Activated T-cell treated with anti-CD3 and anti-CD28 coated beads, Interleukin-2, amount 50 U/mL, for 1 hour (primary cell): ENCODE results near the gene GAK.
A peak's percentile ranks its signal among the peaks of the same experiment; 100 is the strongest.

Source experiments
- DNase-seq: peaks from one replicate; pipeline ENCODE4 v3.0.0-alpha.2; 2020

The GAK gene

DNA sequence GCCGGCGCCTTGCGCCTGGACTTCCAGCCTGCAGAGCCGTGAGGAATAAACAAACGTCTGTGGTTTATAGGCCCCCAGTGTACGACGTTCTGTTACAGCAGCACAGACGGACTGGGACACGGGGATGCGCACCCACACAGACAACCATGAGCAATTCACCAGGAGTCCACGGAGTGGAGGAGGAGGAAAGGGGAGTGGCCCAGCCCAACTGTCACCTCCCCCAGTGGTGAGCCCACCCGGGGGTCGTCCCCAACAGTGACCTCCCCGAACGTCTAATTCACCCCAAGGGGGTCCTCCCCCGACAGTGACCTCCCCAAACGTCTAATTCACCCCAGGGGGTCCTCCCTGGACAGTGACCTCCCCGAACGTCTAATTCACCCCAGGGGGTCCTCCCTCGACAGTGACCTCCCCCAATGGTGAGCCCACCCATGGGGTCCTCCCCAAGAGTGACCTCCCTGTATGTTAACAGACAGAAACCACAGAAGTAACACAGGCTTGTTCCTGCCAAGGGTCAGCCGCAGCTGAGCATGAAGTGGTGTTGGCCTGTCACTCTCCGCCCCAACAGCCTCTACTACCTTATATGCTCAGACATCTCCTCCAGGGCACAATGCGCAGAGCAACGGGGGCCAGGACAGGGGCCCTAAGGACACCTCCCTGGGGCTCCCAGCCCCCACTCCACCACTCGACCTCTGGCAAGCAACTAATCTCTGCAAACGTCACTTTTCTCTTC is 6.2 kb downstream of the GAK start:
- peak; percentile 13 for DNase-seq

DNA sequence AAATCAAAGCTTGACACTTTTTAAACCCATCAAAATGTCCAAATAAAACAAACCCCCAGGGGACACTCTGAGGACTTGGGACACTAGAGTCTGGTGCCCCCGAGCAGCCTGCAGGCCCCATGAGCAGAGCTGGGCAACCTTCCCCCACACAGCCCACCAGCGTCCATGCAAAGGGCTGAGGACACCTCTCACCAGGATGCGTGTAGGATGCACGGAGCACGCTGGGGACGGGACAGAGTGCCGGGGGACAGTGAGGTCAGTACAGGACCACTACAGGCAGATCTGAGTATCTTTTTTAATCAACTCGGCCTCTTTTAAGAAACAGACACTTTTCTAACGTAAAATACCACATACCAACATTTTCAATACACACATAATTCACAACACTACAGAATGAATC is 6.9 kb downstream of the GAK start:
- no peak for DNase-seq

DNA sequence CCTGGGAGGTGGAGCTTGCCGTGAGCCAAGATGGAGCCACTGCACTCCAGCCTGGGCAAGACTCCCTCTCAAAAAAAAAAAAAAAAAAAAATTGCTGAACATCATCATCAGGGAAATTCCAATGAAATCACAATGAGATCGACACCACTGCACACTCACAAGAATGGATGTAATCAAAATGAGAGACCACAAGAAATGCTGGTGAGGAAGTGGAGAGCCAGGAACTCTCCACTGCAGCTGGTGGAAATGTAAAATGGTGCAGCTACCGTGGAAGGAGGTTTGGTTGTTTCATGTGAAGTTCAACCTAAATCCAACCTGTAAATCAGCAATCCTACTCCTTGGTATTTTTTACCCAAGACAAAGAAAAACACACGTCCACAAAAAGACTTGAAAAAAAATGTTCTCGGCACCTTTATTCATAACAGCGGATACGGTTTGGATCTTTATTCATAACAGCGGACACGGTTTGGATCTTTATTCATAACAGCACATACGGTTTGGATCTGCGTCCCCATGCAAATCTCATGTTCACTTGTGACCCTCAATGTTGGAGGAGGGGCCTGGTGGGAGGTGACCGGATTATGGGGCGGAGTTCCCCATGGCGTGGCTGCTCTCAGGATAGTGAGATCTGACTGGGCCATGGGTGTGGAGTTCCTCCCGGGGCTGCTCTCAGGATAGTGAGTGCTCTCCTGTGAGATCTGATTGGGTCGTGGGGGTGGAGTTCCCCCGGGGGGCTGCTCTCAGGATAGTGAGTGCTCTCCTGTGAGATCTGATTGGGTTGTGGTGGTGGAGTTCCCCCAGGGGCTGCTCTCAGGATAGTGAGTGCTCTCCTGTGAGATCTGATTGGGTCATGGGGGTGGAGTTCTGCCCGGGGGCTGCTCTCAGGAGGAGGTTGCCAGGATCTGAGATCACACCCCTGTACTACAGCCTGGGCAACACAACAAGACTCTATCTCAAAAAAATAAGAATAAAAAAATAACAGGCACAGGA is 7.7 kb downstream of the GAK start:
- no peak for DNase-seq

DNA sequence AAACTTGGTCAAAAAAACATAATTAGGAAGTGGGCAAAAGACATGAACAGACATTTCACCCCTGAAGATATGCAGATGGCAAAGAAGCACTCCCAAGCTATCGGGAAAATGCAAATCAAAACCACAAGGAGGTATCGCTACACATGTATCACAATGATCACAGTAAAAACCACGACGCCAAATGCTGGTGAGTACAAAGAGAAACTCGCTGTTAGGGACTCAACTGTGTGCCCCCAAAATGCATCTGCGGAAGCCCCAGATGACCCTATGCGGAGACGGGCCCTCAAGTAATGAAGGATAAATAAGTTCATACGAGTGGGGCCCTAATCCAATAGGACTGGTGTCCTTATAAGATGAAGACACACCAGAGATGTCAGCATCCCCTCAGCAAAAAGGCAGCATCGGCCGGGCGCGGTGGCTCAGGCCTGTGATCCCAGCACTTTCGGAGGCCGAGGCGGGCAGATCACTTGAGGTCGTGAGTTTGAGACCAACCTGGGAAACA is 10.2 kb downstream of the GAK start:
- DNase-seq: no peak

DNA sequence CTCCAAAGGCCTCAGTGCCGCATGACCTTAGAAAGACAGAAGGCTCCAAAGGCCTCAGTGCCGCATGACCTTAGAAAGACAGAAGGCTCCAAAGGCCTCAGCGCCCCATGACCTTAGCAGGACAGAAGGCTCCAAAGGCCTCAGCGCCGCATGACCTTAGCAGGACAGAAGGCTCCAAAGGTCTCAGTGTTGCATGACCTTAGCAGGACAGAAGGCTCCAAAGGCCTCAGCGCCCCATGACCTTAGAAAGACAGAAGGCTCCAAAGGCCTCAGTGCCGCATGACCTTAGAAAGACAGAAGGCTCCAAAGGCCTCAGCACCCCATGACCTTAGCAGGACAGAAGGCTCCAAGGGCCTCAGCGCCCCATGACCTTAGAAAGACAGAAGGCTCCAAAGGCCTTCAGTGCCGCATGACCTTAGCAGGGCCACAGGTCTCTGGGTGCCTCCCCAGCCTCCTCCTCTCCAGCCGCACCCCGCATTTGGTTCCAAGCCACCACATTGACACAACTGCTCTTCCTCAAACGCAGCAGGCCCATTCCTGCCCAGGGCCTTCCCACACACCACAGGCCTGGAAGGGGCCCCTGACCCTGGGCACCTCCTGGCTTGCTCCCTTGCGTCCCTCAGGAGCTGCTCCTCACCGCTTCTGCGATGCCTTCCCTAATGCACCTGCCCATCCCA is 13.0 kb downstream of the GAK start:
- peak; percentile 13 for DNase-seq

DNA sequence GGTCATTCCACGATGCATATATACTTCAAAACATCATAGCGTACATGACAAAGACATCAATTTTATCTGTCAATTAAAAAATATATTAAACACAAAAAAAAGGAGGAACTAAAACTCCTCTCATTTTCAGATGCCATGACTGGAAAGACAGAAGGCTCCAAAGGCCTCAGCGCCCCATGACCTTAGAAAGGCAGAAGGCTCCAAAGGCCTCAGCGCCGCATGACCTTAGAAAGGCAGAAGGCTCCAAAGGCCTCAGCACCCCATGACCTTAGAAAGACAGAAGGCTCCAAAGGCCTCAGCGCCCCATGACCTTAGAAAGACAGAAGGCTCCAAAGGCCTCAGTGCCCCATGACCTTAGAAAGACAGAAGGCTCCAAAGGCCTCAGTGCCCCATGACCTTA is 13.5 kb downstream of the GAK start:
- DNase-seq: peak; percentile 6

DNA sequence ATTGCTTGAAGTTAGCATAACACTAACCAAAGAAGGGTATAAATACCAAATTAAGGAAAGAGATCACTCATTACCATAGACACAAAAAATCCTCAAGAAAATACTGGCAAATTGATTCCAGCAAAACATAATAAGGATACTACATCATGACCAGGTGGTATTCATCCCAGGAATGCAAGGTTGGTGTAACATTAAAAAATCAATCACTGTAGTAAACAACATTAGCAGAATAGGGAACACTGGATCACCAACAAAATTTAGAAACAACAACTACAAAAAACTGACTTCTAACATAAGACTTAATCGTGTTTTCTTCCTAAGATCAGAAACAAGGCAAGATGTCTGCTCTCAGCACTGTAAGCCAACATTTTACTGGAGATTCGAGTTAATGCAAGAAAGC is 14.1 kb downstream of the GAK start:
- no peak for DNase-seq

DNA sequence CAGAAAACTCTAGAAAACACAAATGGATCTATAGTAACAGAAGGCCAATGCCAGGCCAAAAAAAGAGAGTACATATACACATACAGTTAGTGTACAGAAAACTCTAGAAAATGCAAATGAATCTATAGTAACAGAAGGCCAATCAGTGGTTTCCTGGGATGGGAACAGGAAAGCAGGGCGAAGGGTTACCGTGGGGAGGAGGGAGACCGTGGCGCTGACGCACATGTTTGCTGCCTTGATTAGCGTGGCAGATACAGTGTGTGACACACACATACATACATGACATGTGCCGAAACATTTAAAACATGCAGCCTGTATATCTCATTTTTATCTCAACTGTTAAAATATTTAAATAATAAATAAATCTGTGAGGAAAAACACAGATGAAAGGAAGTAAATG is 14.7 kb downstream of the GAK start:
- peak; percentile 4 for DNase-seq

DNA sequence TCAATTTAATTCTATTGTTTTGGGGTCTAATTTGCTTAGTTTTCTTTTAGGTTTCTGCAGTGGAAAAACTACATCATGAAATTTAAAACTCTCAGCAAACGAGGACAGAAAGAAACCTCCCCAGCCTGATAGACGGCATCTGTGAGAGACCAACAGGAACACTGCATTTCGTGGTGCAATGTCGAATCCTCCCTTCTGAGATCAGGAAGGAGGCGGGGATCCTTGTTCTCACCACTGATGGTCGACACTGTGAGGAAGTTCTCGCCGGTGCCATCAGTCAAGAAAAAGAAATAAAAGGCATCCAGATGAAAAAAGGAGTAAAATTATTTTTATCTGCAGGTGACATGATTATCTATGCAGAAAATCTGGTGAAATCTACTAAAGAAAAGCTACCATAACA is 16.5 kb downstream of the GAK start:
- peak; percentile 13 for DNase-seq

DNA sequence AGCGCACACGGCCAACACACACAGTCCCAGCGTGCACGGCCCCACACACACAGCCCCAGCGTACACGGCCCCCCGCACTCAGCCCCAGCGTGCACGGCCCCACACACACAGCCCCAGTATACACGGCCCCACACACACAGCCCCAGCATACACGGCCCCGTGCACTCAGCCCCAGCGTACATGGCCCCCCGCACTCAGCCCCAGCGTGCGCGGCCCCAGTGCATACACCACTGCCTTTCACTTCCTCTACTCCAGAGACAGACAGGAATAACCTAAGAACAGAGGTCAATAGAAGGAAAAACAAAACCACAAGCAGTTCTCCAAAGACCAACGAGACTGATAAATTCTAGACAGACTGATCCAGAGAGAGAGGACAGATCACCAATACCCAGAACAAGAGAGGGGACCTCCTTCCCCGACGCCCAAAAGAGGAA is 17.1 kb downstream of the GAK start:
- DNase-seq: no peak

DNA sequence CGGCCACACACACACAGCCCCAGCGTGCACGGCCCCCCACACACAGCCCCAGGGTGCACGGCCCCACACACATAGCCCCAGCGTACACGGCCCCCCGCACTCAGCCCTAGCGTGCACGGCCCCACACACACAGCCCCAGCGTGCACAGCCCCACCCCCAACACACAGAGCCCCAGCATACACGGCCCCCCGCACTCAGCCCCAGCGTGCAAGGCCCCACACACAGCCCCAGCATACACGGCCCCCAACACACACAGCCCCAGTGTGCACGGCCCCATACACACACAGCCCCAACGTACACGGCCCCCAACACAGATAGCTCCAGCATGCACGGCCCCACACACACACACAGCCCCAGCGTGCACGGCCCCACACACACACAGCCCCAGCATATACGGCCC is 17.6 kb downstream of the GAK start:
- no peak for DNase-seq

DNA sequence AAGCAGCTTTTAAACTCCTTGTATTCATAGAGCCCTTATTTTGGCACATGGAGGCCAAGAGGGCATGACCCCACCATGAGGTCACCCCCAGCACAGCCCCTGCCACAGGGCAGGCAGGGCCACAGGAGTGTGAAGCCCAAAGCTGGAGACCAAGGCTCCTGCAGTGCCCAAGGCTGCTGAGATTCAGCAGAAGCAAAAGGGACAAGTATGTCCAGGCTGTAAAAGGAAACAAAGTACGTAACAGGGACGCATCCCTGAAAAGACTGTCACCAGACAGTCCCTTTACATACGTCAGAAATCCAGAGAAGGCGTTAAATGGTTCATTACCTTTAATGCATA is 18.9 kb downstream of the GAK start:
- DNase-seq: no peak

DNA sequence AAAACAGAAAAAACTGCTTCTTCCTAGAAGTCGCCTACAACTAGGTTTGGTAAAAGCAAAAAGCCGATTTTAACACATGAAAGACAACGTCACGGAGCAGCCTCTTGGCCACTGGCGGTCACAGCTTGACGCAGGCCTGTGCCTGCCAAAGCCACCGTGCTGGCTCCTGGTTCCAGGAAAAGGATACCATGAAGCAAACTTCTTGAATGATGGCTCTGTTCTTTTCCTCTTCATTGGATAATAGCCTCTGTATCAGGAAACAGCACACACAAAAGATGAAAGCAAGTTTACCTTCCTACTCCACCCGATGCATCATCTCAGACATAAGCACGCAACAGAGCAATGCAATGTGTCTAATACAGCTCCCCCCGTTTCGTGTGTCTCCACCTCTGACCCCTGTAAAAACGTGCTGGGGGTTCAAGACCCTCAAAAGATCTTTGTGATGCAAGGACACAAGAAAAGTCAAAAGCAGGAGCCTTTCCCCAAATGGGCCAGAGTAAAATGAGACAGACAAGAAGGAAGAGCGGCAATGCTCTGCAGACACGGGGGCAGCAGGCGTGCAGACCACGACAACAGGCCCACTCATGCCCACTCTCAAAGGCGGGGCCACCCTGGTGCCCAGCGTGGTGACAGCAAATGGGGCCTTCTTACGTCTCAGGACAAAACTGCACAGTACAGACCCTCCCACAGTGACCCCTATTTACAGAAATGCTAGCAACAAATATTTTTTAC is 19.4 kb downstream of the GAK start:
- no peak for DNase-seq

DNA sequence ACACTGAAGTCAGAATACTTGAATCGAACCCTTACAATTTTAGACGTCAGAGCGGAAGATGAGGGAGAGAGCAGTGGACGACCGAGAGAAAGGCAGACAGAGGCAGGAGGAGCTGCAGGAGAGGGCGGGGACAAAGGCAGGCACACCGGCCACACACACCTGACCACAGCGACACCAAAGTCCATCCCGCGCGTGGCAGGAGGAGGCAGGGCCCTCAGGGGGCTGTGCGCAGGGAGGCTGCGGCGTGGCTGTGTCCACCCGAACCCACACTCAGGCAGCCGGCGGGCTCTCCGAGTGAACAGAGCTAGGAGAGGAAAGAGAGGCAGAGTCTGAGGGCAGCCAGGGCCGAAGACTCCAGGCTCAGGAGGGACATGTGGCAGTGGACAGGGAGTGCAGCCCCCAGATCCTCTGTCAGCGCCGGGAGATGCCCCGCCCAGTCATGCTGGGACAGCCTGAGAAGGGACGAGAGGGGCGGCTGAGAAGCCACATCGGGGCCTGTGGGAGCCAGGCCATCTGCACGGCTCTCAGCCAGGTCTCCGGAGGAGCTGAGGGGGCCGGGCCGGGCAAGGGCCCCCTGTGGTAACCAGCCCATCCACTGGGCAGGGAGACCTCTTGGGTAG is 20.1 kb downstream of the GAK start:
- DNase-seq: no peak

DNA sequence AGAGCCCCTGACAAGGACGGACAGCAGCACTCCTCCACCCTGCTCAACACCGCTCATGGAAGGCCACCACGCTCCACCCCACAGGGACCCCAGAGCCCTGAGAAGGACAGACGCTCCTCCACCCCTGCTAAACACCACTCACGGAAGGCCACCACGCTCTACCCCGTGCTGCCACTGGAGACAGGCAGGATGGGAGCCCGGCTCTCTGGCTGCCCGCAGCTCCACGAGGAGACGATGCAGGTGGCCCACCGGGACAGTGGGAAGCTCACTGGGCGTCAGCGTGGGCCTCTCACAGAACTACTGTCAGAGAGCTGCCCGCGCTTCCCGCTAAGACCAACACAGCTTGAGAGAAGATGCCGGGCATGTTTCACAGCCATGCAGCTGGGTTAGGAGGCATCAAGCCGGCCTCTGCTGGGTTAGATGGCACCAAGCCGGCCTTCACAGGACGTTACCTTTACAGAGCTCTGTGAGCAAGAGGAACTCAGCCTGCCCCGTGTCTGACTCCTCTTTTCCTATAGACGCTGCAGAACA is 20.8 kb downstream of the GAK start:
- no peak for DNase-seq

DNA sequence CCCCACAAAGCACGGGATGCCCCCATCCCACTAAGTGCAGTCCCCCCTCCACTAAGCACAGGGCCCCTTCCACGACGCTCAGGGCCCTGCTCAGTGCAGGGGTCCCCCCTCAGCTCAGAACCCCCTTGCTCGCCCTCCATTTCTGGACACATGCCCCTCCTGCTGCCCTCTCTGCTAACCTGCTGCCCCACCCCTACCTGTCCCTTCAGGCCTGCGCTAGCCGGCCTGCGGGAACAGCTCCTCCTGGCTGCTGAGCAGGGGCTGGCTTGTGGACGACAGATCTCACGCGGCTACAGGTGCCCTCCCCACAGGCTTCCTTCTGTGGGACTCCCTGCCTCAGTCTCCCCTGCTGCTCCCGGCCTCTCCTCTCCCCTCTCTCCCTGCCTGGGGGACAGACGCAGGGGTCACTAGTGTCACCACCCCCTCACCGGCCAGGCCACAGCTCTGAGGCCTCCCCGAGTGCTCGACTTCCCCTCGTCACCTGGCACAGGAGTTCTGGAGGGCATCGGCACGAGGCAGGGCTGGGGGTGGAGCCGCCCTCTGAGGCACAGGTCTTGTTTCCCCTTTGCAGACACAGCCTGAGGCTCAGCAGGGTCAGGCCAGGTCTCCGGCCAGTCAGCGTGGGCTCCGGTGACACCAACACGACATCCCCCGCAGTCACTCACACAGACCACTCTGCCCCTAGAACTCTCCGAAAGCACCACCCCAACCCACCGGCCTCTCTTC is 21.6 kb downstream of the GAK start:
- DNase-seq: no peak

DNA sequence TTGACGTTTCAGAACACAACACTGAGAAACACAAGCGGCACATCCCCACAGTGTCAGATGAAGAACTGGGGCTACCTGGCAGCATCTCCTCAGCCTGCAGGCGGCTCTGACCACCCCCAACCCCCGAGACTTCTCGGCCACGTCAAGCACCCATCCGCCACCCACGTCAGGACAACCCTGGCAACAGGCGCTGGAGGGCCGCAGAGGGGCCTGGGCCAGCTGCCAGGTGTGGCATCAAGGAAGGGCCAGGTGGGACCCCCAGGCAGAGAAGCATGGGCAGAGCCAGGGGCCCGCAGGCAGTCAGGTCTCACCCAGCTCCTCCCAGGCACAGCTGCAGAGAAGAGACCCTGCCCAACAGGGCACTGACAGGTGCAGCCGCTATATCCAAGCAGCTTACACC is 22.3 kb downstream of the GAK start:
- no peak for DNase-seq

DNA sequence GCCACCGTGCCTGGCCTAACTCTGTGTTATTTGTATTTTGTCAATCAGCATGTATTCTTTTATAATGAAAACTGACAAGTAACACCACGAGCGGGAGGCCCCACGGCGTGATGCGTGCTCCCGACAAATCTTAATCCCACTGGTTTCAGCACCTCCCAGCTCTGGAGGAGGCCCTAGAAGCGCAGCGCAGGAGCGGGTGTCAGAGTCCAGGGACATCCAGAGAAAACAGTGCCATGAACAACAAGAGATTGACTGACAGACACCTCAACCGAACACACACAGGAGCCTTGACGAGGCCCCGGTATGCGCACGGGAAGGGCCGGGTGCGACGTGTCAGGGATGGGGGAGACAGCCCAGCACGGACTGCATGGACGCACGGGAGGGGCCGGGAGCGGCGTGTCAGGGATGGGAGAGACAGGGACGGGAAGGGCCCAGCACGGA is 23.0 kb downstream of the GAK start:
- DNase-seq: no peak

DNA sequence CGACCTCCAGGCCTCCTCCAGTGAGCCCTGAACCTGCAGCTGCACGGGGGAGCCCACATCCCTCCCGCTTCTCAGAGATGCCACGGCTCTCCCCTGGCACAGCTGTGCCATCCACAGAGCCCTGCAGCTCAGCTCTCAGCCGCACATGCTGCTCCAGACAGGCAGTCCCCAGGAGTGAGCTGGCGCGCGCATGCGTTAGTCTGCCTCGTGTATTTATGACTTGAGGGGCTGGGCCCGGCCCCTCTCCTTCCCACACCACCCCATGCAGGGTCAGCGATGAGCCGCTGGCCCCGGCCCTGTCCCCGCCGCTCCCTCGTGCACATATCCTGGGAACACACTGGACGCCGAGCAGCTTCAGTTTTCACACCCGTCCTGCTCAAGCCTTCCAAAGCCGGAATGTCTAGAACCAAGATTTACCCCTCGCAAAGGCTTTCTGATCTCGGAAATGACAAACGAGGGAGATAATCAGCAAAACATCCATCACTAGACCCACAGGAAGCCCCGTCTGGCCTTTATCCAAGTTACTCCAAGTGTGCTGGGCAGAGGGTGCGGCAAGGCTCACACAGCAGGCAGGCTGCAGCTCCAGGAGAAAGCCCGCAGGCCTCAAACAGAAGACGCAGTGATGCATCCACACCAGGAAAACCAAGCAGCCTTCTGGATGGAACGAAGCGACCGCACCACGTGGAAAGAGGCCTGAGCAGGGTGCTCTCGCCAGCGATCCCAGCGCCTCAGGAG is 24.3 kb downstream of the GAK start:
- no peak for DNase-seq

DNA sequence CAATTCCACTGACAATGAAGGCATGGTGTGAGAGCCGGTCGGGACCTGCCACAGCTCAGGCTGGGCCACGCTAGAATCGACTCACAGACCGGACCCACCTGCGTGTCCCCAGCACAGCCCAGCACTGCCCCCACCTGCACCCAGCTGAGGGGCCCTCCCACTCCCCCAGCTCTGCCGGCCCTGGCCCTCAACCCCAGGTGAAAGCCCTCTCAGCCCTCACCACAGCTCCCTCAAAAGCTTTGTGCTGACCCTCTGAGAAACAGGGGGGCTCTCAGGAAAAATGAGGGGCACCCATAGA is 25.1 kb downstream of the GAK start:
- DNase-seq: no peak
